ENCODE data around the gene LRRC10.

- TF ChIP-seq, protein P1, sequence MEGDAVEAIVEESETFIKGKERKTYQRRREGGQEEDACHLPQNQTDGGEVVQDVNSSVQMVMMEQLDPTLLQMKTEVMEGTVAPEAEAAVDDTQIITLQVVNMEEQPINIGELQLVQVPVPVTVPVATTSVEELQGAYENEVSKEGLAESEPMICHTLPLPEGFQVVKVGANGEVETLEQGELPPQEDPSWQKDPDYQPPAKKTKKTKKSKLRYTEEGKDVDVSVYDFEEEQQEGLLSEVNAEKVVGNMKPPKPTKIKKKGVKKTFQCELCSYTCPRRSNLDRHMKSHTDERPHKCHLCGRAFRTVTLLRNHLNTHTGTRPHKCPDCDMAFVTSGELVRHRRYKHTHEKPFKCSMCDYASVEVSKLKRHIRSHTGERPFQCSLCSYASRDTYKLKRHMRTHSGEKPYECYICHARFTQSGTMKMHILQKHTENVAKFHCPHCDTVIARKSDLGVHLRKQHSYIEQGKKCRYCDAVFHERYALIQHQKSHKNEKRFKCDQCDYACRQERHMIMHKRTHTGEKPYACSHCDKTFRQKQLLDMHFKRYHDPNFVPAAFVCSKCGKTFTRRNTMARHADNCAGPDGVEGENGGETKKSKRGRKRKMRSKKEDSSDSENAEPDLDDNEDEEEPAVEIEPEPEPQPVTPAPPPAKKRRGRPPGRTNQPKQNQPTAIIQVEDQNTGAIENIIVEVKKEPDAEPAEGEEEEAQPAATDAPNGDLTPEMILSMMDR (IDR thresholded peaks at IDR 0.05): no peak
- TF ChIP-seq POLR2AphosphoS5 (IDR thresholded peaks at IDR 0.05; ENCODE audit: low read depth, low read length) (no peak), SIN3A (IDR thresholded peaks at IDR 0.05; ENCODE audit: borderline replicate concordance, insufficient read depth, low read depth, low read length) (no peak)
Measured at GRCh38 chr12:69642531-69642930, 31.8 kb upstream of the LRRC10 start.
